Stomach (tissue), 4 donors: ENCODE measurements around the gene RYR3.

Experiments used
- CTCF ChIP-seq, 7 experiments: fragments of 450-650 bp in 4 of 7; fragments of 200-600 bp in 3 of 7; sonication (generic) in 3 of 7; IDR thresholded peaks; one replicate each; pipeline ENCODE4 v1.5.1; 2016 to 2019; ENCODE audit warnings: antibody characterized with exemption in 7 of 7, control low read depth in 2 of 7, mild to moderate bottlenecking in 1 of 7
- POLR2A ChIP-seq, 4 donors: fragments of 450-650 bp; IDR thresholded peaks; one replicate each; pipeline ENCODE4 v1.6.1; 2016; ENCODE audit warnings: antibody characterized with exemption in 4 of 4, control low read depth in 2 of 4, mild to moderate bottlenecking in 1 of 4, moderate library complexity in 1 of 4
- POLR2AphosphoS5 ChIP-seq, 3 donors: sonication (generic); formaldehyde crosslinking; IDR thresholded peaks; one replicate each; pipeline ENCODE4 v1.6.1; 2016; ENCODE audit warnings: antibody characterized with exemption in 3 of 3

DNA sequence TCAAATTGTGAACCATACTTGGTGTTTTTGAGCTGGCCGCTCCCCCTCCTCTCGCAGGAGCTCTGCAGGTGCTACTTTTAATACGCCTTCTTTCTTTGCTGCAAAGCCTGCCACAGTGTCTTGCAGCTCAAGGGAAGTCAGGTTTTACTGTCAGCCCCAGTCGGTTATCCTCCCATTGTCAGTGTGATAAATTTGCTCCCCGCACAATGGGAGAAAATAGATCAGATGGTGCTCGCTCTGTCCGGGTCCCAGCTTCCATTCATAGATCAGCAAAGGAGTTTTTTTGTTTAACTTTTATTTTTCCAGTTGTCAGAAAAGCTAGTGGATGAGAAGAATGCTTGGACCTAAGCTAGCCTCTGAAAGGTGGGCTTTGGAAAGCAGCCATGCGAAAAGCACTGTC is 207.7 kb downstream of the RYR3 start:
- TF ChIP-seq POLR2A (IDR thresholded peaks at IDR 0.05) (no peak), CTCF (IDR thresholded peaks at IDR 0.05) (no peak), POLR2AphosphoS5 (IDR thresholded peaks at IDR 0.05) (no peak)
